GM18868 (cell line): ENCODE data around the gene PALLD.

ENCODE experiments used
- ATAC-seq: cut with Tn5 transposase; IDR thresholded peaks from one replicate; pipeline ENCODE4 v1.9.1; 2021; ENCODE audit warnings: mild to moderate bottlenecking, moderate library complexity; ENCODE audit not compliant: unreplicated experiment

The PALLD gene

DNA sequence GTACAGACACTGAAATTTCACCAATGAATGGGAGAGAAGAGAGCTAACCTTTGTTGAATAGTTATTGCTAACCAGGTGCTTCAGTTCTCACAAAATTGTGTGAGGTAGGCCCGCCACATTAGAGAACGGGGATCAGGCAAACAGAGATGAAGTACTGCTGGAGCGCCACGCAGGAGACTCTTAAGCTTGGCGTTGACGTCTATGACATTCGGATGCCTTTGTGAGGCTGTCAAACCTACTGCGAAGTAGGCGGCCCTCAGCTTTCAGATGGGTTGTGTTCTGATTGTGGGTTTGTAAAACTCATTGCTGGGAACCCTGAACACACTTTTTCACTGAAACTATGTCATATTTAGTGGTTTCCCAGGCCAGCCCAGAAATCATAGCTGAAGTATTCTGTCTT is 339.6 kb downstream of the PALLD start:
- ATAC-seq: no peak

GRCh38 chr4:168837922-168838321 is 341.1 kb downstream of the PALLD start:
- no peak for ATAC-seq

- ATAC-seq: no peak
Observed at GRCh38 chr4:168839758-168840391, 343.0 kb downstream of the PALLD start.

DNA sequence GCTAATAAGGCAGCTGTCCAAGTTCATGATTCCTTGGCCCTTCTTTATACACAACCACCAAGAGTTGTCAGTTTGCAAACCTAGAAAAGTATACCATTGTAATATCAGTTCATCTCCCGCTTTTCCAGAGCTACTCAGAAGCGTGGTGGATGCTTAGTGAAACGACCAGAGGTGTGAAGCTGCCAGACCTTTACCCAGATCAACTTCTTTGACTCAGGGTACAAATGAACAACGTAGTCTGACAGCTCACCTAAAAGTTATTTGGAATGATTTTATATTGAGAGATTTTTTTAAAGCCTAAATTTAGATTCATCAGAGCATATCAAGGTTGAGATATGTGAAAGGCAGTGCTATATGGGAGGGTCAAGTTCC is 343.5 kb downstream of the PALLD start:
- no peak for ATAC-seq

DNA sequence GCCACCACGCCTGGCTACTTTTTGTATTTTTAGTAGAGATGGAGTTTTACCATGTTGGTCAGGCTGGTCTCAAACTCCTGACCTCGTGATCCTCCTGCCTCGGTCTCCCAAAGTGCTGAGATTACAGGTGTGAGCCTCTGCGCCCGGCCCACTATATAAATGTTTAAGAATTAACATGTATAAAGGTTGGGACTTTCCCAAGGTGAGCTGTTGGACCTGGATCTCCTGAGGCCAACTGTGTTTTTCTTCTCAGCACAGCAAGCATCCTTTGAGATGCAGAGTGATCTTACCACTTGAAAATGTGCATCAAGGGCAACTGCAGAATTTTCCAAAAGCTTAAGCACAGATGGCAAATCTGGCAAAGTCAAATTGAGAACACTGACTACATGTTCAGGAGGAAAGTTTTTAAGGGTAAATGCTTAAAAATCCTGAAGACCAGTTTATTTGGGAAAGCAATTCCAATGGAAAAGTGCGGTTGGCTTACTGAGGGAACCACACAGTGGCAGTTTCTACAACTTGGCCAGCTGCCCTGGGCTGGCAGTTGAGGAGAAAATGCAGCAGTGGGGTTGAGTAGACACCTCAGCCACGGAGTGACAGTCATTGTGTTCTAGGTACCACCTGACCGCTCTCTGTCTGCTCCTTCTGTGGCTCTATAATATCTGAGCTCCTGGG is 344.3 kb downstream of the PALLD start:
- no peak for ATAC-seq

GRCh38 chr4:168841672-168842019 is 344.8 kb downstream of the PALLD start:
- ATAC-seq: no peak

- no peak for ATAC-seq
Observed at GRCh38 chr4:168842186-168842585, 345.3 kb downstream of the PALLD start.

- ATAC-seq: no peak
Observed at GRCh38 chr4:168843635-168844034, 346.8 kb downstream of the PALLD start.

DNA sequence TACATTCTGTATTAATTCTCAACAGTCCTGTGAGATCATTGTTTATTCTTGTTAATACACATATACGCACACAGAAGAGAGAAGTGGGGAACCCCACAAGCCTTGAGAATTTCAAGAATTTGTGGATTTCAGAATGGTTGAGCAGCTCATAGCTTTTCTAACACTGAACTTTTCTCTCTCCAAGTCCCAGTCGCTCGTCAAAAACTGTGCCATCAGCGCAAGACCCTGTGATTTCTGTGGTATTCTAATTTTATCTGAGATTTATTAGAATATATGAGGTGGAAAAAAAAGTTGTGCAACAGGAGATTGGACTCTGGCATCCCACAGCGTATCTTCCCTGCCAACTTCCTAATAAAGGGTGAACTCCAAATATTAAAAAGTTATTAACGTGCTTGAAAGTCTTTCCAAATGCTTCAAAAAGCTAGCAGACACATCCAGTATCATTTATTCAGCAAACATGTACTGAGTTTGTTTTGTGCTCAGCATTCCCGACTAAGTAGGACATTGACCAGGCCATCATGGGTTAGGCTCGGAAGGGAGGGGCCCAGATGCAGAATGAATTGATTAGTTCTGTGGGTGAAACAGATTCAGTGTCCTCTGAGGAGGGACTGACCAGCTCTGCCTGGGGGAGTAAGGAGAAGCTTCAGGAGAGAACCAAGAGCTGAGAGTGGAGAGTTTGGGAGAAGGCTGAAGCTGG is 347.6 kb downstream of the PALLD start:
- ATAC-seq: no peak

DNA sequence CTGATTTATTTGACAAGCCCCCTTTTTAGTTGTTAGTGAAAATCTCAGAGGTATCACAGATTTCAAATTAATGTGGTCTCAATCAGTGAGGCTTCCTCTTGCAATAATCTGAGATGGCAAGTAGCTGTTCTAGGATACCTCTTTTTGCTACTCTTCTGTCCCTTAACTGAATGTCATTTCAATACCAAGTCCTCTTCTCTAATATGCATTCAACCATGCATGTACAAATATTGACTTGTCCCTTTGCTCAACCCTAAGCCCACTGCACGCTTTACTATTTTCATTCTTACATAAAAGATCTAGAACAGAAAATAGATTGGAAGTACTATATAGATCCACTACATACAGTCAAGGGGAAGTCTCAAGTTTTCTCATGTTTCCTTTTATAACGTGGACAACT is 349.0 kb downstream of the PALLD start:
- ATAC-seq: peak; percentile 84

- ATAC-seq: no peak
Observed at GRCh38 chr4:168846414-168846813, 349.6 kb downstream of the PALLD start.

- no peak for ATAC-seq
Observed at GRCh38 chr4:168847771-168848502, 351.1 kb downstream of the PALLD start.

DNA sequence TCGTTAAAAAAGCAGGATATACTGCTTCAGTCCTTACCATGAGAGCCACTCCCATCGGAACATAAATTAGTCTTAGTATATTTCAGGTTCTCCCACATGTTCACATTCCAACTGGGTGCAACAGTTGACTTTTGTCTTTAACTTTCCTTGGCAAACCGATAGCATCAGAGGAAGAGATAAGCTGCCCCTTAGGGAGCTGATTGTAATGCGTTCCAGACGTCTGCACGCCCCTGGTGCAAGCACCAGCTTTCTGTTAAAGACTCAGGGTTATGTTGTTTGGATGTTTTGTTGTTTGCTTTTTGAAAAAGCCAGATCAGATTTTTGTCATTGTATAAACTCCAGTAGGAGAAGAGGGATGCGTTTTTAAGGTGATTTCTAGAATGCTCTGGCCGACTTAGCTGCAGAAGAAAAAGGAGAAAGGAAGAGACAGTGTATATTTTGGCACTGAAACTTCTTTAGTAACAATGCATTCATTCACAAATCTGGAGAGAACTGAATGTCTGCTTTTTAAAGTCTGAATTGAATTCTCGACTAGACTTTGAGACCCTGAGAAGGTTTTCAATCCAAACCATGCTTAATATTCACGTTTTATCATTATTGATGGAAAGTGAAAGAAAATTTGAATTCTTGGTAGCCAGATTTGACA is 352.3 kb downstream of the PALLD start:
- ATAC-seq: no peak

DNA sequence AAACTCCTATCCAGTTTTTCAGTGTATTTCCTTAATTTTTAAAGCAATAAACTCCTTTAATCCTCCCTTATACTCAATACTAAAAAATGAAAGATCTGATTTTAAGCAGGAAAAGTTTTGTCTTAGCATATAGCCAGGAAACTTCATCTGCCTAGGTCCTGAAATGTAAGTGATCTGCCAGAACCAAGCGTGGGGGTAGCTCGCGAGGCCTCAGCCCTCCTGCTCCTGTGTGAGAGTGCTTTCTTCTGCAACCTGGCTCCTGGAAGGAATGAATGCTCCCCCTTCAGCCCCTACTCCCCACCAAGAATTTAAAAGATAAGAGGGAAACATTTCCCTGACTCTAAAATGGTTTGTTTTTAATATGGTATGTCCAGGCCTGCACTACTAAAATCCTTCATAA is 353.1 kb downstream of the PALLD start:
- no peak for ATAC-seq

- no peak for ATAC-seq
Observed at GRCh38 chr4:168852387-168852786, 355.5 kb downstream of the PALLD start.

DNA sequence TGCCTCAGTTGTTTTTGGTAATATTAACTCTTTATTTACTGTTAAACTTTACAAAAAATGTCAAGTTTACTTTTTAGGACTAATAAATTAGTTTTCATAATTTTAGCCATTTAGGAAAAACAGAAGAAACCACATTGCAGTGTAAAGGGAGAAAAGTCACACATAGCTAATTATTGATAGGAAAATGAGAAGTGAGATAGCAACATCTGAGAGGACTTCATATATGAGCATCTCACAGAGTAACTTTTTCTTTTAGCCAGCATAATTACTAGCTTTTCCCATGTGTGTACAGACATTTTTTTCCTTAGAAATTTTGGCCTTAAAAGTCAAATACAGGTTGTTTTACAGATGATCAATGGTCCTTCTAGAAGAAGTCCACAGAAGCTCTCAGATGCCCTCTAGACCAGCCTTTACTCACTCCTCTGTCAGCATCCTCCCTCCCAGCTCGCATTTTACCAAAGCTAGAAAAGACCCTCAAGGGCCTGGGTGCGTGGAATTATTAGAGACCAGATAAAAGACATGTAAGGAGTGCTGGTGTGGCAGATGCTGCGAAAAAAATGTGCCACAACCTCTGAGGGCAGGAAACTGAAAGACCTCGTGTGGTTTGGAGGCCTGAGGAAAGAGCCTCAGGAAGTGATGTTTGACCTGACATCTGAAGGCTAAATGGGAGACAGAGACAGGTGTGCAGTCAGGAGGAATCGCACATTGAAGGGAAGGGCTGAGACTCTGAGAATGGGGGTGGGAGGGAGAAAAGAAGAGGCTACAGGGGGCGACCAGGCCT is 356.3 kb downstream of the PALLD start:
- no peak for ATAC-seq

- ATAC-seq: peak; percentile 67
Observed at GRCh38 chr4:168853770-168854169, 356.9 kb downstream of the PALLD start.

GRCh38 chr4:168854350-168854921 is 357.6 kb downstream of the PALLD start:
- no peak for ATAC-seq

GRCh38 chr4:168856312-168856711 is 359.5 kb downstream of the PALLD start:
- no peak for ATAC-seq

DNA sequence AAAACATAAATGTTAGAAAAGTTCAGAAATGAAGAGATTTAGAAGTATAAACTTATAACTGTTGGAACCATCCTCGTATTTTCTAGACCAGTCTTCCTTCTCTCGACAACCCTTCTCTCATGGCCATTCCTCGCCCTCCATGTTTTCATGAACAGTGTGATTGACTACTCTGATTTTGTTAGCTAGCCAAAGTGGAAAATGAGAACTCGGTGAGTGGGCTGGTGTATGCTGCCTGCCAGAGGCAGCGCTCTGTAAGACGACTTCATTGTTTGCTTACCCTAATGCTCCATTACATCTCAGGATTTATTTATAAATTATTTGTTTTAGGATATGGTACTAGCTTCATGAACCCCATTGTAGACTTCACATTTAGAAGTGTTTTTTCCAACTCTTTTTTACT is 360.2 kb downstream of the PALLD start:
- no peak for ATAC-seq
